ENCODE data around the gene STIM1.

The STIM1 gene

DNA sequence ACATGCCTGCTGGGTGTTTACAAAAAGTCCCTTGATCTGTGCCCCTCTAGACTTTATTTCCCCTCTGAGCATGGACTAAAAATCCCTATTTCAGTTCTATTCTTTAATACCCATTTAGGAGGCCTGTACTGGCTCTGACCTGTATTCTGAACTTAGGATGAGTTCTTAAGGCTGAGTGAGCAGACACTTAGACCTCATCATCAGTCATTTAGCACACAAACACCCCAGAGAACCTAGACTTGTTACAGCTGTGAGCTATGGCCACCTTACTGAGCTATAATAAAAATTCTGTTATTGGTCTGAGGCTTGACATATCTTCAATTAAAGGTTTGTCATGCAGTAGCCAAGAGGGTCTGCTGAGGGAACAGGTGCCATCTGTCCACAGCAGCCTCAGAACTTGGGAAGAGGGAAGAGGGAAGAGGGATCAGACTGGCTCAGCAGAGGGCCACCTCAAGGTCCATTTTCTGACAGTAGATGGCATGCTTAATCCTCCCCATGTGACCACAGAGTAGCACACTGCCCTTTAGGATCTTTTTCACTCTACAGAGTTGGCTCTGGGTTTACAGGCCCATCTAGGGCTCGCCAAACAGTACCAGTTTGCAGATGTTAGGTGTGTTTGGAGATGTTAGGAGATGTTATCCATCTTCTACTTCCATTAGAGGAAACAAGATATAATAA, 209.0 kb downstream of the STIM1 start:
- no peak overlapping the region for H3K27ac ChIP-seq (ENCODE audit: low read length)
- ATAC-seq (ENCODE audit: insufficient read depth, low read depth) (no peak), DNase-seq (no peak)
- H2AFZ ChIP-seq (ENCODE audit: low read depth, low read length): no peak overlapping the region
- TF ChIP-seq EZH2 (IDR thresholded peaks at IDR 0.05; ENCODE audit: borderline replicate concordance, low read depth, low read length, severe bottlenecking): no peak
- TF ChIP-seq CTCF (IDR thresholded peaks at IDR 0.05; ENCODE audit: borderline replicate concordance, extremely low read depth, low read length, poor library complexity, severe bottlenecking): no peak
- H3K4me3 ChIP-seq (ENCODE audit: low read depth in 1 of 2, low read length in 2 of 2): no peak overlapping the region
- H3K79me2 ChIP-seq (ENCODE audit: insufficient read depth, low read length): no peaks in the 10 kb centered on the region
- H3K27me3 ChIP-seq (ENCODE audit: insufficient read depth, low read length, poor library complexity): no peaks in the 10 kb centered on the region
- H3K4me1 ChIP-seq (ENCODE audit: insufficient read depth, low read length): peaks cover 12% of the 10 kb centered on the region
- peaks cover 43% of the 10 kb centered on the region for H3K36me3 ChIP-seq (ENCODE audit: insufficient read depth, low read length)
- no peak overlapping the region for H3K9ac ChIP-seq (ENCODE audit: low read depth, low read length)
- H3K4me2 ChIP-seq (ENCODE audit: insufficient read depth, low read length): no peak overlapping the region
- H4K20me1 ChIP-seq (ENCODE audit: insufficient read depth, low read length): no peaks in the 10 kb centered on the region
- no peaks in the 10 kb centered on the region for H3K9me3 ChIP-seq (ENCODE audit: insufficient read depth, low read length, severe bottlenecking)

DNA sequence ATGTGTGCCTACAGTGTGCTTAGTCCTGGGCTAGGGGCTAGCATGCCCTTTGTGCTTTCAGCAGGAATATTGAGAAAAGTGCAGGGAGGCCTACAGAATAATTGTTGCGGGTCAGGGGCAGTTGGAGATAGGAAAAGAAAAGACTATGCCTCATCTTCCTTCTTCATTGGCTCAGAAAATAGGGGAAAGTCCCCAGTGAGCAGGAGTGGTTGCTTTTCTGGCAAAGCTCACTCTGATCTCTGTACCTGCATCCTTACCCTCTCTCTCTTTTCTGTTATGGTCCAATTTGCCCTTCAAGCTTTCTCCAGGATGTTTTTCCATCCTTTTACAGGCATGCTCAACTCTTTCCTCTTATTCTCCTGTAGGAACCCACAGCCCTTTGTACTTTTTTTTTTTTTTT, 209.6 kb downstream of the STIM1 start:
- no peaks in the 10 kb centered on the region for H4K20me1 ChIP-seq (ENCODE audit: insufficient read depth, low read length)
- no peak for ATAC-seq (ENCODE audit: insufficient read depth, low read depth)
- no peak for DNase-seq

GRCh38 chr11:4065601-4066377, 210.3 kb downstream of the STIM1 start:
- no peak overlapping the region for H3K27ac ChIP-seq (ENCODE audit: low read length)
- no peak overlapping the region for H3K9ac ChIP-seq (ENCODE audit: low read depth, low read length)
- H3K4me3 ChIP-seq (ENCODE audit: low read depth in 1 of 2, low read length in 2 of 2): no peak overlapping the region
- no peak for DNase-seq
- H3K36me3 ChIP-seq (ENCODE audit: insufficient read depth, low read length): peaks cover 42% of the 10 kb centered on the region
- no peaks in the 10 kb centered on the region for H3K9me3 ChIP-seq (ENCODE audit: insufficient read depth, low read length, severe bottlenecking)
- no peak for TF ChIP-seq CTCF (IDR thresholded peaks at IDR 0.05; ENCODE audit: borderline replicate concordance, extremely low read depth, low read length, poor library complexity, severe bottlenecking)
- TF ChIP-seq EZH2 (IDR thresholded peaks at IDR 0.05; ENCODE audit: borderline replicate concordance, low read depth, low read length, severe bottlenecking): no peak
- H2AFZ ChIP-seq (ENCODE audit: low read depth, low read length): no peak overlapping the region
- no peaks in the 10 kb centered on the region for H3K27me3 ChIP-seq (ENCODE audit: insufficient read depth, low read length, poor library complexity)
- no peaks in the 10 kb centered on the region for H4K20me1 ChIP-seq (ENCODE audit: insufficient read depth, low read length)
- no peaks in the 10 kb centered on the region for H3K79me2 ChIP-seq (ENCODE audit: insufficient read depth, low read length)
- peaks cover 12% of the 10 kb centered on the region for H3K4me1 ChIP-seq (ENCODE audit: insufficient read depth, low read length)
- ATAC-seq (ENCODE audit: insufficient read depth, low read depth): no peak
- H3K4me2 ChIP-seq (ENCODE audit: insufficient read depth, low read length): no peak overlapping the region

More for the DNA sequence above, 209.6 kb downstream of the STIM1 start:
- Histone ChIP-seq H3K4me1 (ENCODE audit: insufficient read depth, low read length) (peaks cover 12% of the 10 kb centered on the region), H3K79me2 (ENCODE audit: insufficient read depth, low read length) (no peaks in the 10 kb centered on the region), H2AFZ (ENCODE audit: low read depth, low read length) (no peak overlapping the region), H3K36me3 (ENCODE audit: insufficient read depth, low read length) (peaks cover 43% of the 10 kb centered on the region), H3K9ac (ENCODE audit: low read depth, low read length) (no peak overlapping the region), H3K4me3 (ENCODE audit: low read depth in 1 of 2, low read length in 2 of 2) (no peak overlapping the region), H3K9me3 (ENCODE audit: insufficient read depth, low read length, severe bottlenecking) (no peaks in the 10 kb centered on the region), H3K27me3 (ENCODE audit: insufficient read depth, low read length, poor library complexity) (no peaks in the 10 kb centered on the region), H3K4me2 (ENCODE audit: insufficient read depth, low read length) (no peak overlapping the region), H3K27ac (ENCODE audit: low read length) (no peak overlapping the region)
- TF ChIP-seq CTCF (IDR thresholded peaks at IDR 0.05; ENCODE audit: borderline replicate concordance, extremely low read depth, low read length, poor library complexity, severe bottlenecking) (no peak), EZH2 (IDR thresholded peaks at IDR 0.05; ENCODE audit: borderline replicate concordance, low read depth, low read length, severe bottlenecking) (no peak)

Measured in DND-41 (cell line).